Measurements from ENCODE around the gene SENP5. TPM values are rescaled to one million over a fixed set of nuclear protein-coding genes. Genes with fewer than 3 reads are reported as not detected.

The SENP5 gene
- total and polyA plus RNA-seq, 12 donors: 9.1 to 41.6 (median 21.1) TPM

- Histone ChIP-seq H3K4me3 (no peak overlapping the region), H3K36me3 (replicated peaks in 1 of 2) (no peaks in the 10 kb centered on the region), H3K4me1 (replicated peaks in 1 of 2) (peaks cover 0 to 3% of the 10 kb centered on the region in 2 donors), H3K9me3 (replicated peaks in 1 of 3) (no peaks in the 10 kb centered on the region), H3K27me3 (peaks cover 8% of the 10 kb centered on the region), H3K27ac (no peak overlapping the region)
- TF ChIP-seq POLR2A (IDR thresholded peaks at IDR 0.05): no peak
- no peak for TF ChIP-seq CTCF (IDR thresholded peaks at IDR 0.05)
- intact Hi-C loops (cut with DNase I): no loop called here
- no peak for DNase-seq
- WGBS, 4 donors: 90 to 93% (median 93%) methylated on average over 13 of the region's 13 CpGs
These were observed 113.9 kb downstream of the SENP5 start for GRCh38 chr3:196981657-196982056.

GRCh38 chr3:196983186-196983585 lies 115.5 kb downstream of the SENP5 start:
- TF ChIP-seq CTCF (IDR thresholded peaks at IDR 0.05): no peak
- TF ChIP-seq POLR2A (IDR thresholded peaks at IDR 0.05): no peak
- no peak overlapping the region for H3K4me3 ChIP-seq
- WGBS, 4 donors: 36 to 58% (median 43%) methylated on average over 1 of the region's 1 CpG
- H3K27ac ChIP-seq: no peak overlapping the region
- no peaks in the 10 kb centered on the region for H3K9me3 ChIP-seq (replicated peaks in 1 of 3)
- no peak for DNase-seq
- peaks cover 8% of the 10 kb centered on the region for H3K27me3 ChIP-seq
- H3K4me1 ChIP-seq (replicated peaks in 1 of 2): peaks cover 0 to 3% of the 10 kb centered on the region in 2 donors
- intact Hi-C loops (cut with DNase I): no loop called here
- H3K36me3 ChIP-seq (replicated peaks in 1 of 2): no peaks in the 10 kb centered on the region

Other genes with a start within 250 kb of the SENP5 start
- gene NRROS, start 228.2 kb upstream of the SENP5 start, total RNA-seq: 1 to 10 TPM; 1.1 to 9.9 (median 7.6) TPM
- gene NRROS, start 228.2 kb upstream of the SENP5 start, polyA plus RNA-seq: 1 to 10 TPM; 1.2 to 6.8 (median 2.4) TPM
- gene CEP19, start 155.7 kb upstream of the SENP5 start, total RNA-seq: 10 to 100 TPM in 1 of 9 donors, 1 to 10 TPM in 8; 1.2 to 11.5 (median 3.2) TPM
- gene CEP19, start 155.7 kb upstream of the SENP5 start, polyA plus RNA-seq: 1 to 10 TPM in 2 of 3 donors, under 1 TPM in 1; 0.88 to 4.2 (median 2.1) TPM
- gene PIGX, start 155.5 kb upstream of the SENP5 start, total RNA-seq: 10 to 100 TPM; 17.7 to 33.9 (median 26.3) TPM
- gene PIGX, start 155.5 kb upstream of the SENP5 start, polyA plus RNA-seq: 10 to 100 TPM; 10.2 to 30.7 (median 10.8) TPM
- gene PAK2, start 128.1 kb upstream of the SENP5 start, total RNA-seq: 10 to 100 TPM; 22.1 to 62.0 (median 51.4) TPM
- 10 to 100 TPM; 15.3 to 43.5 (median 16.3) TPM for gene PAK2, start 128.1 kb upstream of the SENP5 start, polyA plus RNA-seq
- 10 to 100 TPM; 38.5 to 77.8 (median 60.5) TPM for gene NCBP2, start 74.6 kb downstream of the SENP5 start, total RNA-seq
- 100 to 1,000 TPM in 1 of 3 donors, 10 to 100 TPM in 2; 42.0 to 100 (median 48.4) TPM for gene NCBP2, start 74.6 kb downstream of the SENP5 start, polyA plus RNA-seq
- 1 to 10 TPM in 7 of 9 donors, under 1 TPM in 2; 0.39 to 4.0 (median 2.1) TPM for gene PIGZ, start 100.9 kb downstream of the SENP5 start, total RNA-seq
- gene PIGZ, start 100.9 kb downstream of the SENP5 start, polyA plus RNA-seq: 1 to 10 TPM in 2 of 3 donors, under 1 TPM in 1; 0.88 to 2.9 (median 2.0) TPM
- 10 to 100 TPM in 1 of 9 donors, 1 to 10 TPM in 4, under 1 TPM in 3, not detected in 1; 0.47 to 11.3 (median 1.3) TPM for gene MELTF, start 161.9 kb downstream of the SENP5 start, total RNA-seq
- 1 to 10 TPM in 2 of 3 donors, under 1 TPM in 1; 0.84 to 3.6 (median 2.1) TPM for gene MELTF, start 161.9 kb downstream of the SENP5 start, polyA plus RNA-seq